Iris pigment epithelial cell (primary cell): ENCODE measurements around the gene CD33.
"Not testable (repeated sequence)": the region's sequence is repeated elsewhere in the genome, so short reads cannot be mapped to it uniquely, and the experiment has no call there.

Experiments used
- DNase-seq: peaks from one replicate; pipeline ENCODE4 v3.0.0-alpha.2; 2011; ENCODE audit warnings: low read depth

The CD33 gene

DNA sequence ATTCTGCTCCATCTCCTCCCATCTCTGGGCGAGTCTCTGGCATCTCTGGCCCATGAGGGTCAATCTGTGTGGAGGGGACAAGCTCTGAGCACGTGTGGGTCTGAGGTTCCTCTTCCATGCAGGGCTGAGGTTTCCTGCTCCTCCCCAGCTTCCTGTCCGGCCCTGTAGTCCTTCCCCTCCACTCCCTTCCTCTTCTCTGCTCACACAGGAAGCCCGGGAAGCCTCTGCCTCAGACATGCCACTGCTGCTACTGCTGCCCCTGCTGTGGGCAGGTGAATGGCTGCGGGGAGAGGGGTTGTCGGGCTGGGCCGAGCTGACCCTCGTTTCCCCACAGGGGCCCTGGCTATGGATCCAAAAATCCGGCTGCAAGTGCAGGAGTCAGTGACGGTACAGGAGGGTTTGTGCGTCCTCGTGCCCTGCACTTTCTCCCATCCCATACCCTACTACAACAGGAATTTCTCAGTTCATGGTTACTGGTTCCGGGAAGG is 14.0 kb upstream of the CD33 start:
- DNase-seq = not testable (repeated sequence)

DNA sequence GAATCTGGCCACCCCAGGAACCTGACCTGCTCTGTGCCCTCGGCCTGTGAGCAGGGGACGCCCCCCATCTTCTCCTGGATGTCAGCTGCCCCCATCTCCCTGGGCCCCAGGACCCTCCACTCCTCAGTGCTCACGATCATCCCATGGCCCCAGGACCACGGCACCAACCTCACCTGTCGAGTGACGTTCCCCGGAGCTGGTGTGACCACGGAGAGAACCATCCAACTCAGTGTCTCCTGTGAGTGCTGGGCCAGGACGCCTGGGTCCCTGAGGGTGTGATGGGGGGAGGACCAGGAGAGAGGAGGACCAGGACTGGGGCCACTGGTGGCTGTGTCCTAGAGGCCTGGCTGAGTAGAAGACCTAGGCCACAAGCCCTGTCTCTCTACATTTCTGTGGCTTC is 13.0 kb upstream of the CD33 start:
- no peak for DNase-seq

DNA sequence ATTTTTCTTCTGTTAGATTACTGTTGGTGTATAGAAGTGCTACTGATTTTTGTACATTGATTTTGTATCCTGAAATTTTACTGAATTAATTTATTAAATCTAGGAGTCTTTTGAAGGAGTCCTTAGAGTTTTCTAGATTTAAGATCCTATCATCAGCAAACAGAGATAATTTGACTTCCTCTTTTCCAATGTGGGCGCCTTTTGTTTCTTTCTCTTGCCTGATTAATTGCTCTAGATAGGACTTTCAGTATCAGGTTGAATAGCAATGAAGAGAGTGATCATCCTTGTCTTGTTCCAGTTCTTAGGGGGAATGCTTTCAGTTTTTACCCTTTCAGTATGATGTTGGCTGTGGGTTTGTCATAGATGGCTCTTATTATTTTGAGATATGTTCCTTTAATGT is 5.6 kb upstream of the CD33 start:
- DNase-seq = no peak

GRCh38 chr19:51219971-51220370 is 4.9 kb upstream of the CD33 start:
- no peak for DNase-seq

DNA sequence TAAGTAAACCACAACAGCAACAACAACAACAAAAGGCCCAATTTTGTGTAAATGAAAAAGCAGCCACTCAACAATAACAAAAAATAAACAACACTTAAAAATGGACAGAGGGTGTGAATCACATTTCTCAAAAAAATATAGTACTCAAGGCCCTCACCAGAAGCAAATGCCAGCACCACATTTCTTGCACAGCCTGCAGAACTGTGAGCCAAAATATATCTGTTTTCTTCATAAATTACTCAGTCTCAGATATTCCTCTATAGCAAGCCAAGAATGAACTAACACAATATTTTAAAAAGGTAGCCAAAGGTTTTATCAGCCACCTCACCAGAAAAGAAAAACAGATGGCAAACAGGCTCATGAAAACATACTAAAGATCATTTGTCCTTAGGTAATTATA is 3.9 kb upstream of the CD33 start:
- no peak for DNase-seq

DNA sequence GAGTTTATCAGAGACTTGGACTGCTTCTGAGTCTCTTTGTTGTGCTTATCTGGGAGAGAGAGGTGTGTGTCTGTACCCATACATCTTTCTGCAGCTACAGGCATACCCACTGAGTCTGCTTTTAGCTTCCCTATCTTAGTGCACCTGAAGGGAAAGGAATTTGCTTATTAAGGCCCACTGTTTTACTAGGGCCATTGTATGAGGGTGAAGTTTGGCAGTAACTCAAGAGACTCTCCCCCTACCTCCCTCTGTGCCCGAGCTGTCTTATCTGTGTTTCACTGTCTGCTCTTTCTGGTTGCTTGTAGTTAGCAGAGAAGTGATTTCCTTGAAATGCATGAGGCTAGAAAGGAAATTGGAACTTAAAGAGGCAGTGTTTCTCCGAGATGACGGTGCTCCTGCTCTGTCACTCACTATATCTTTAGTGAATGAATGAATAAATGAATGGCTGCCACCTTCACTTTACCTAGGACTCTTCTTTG is 678 bp upstream of the CD33 start:
- DNase-seq = no peak

DNA sequence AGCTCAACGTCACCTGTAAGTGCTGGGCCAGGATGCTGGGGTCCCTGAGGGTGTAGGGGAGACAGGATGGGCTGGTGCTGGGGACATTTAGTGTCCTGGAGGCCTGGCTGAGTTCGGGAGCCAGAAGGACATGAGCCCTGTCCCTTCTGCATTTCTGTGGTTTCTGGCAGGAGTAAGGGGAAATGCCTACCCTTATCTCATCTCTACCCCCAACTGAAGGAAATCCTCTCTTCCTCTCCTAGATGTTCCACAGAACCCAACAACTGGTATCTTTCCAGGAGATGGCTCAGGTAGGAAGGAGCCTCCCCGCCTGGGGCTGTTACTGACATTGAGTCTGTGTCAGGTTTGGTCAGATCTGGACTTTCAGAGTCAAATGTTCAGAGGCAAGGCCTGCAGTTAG is 1.2 kb downstream of the CD33 start:
- DNase-seq = no peak

- DNase-seq = no peak
These were observed 2.4 kb downstream of the CD33 start for GRCh38 chr19:51227326-51227725.

DNA sequence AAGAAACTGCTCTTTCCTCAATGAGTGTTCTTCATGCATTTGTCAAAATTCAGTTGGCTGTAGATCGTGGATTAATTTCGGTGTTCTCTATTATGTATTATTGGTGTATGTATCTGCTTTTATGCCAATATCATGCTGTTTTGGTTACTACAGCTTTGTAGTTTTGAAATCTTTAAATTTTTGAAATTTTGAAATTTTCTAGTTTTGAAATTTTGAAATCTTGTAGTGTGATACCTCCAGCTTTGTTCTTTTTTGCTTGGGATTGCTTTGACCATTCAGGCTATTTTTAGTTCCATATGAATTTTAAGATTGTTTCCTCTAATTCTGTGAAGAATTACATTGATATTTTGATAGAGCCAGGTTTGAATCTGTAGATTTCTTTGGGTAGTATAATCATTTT is 3.1 kb downstream of the CD33 start:
- no peak for DNase-seq

DNA sequence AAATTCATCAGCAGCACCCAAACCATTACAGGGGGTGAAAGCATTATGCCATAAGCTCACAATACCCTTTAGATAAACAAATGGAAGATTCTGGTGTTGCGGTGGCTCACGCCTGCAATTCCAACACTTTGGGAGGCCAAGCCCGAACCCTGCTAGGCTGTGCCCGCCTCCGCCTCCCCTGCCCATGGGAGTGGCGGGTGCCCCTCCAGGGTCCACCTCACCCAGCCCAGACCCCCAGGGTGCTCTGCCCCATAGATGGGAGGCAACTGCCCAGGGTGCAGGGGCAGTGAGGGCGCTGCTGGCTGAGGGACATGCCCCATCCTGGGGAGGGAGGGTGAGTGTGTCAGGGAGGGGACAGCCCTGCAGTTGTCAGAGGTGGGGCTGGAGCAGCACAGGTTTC is 16.0 kb downstream of the CD33 start:
- DNase-seq = no peak

- no peak for DNase-seq
These were observed 18.2 kb downstream of the CD33 start for GRCh38 chr19:51242881-51243630.

DNA sequence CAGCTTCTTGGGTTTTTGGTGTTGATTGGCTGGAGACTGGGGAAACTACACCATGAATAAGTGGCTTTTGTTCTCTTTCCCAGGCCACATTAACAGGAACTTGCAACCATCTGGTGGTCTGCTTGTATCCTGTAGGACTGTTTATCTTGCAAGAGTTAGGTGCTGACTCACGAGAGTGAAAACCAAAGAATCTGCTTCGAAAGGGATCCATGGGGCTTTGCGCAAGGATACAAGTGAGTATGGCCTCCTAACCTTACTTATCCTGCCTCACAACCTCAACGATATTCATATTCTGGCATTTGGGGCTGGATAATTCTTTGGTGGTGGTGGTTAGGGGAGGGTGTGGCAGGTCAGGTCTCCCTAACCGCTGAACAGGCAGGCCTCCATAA is 21.3 kb downstream of the CD33 start:
- DNase-seq = no peak

DNA sequence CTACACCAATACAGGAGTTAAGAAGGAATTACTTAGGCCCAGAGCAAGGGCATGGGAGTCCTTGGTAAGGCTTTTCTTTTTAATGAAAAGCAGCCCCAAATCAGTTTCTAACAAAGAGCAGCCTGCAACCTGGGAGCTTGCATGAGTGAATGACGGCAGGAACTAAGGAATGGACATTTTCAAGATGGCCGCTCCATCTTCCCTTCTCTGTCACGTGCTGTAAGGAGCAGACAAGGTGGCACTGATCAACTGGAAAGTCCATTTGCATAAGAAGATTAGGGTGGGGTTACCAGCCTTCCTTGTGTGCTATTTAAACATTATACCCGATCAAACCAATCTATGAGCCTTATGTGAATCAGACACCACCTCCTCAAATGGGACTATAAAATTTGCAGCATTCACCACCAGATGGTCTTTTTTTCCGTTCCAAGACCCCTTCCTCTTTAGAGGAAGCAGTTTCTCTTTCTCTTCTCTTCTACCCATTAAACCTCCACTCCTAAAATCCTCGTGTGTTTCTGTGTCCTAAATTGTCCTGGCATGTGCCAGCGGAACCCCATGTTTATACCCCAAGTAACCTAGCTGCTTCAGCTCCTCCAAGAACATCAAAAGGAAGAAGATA is 23.2 kb downstream of the CD33 start:
- no peak for DNase-seq

DNA sequence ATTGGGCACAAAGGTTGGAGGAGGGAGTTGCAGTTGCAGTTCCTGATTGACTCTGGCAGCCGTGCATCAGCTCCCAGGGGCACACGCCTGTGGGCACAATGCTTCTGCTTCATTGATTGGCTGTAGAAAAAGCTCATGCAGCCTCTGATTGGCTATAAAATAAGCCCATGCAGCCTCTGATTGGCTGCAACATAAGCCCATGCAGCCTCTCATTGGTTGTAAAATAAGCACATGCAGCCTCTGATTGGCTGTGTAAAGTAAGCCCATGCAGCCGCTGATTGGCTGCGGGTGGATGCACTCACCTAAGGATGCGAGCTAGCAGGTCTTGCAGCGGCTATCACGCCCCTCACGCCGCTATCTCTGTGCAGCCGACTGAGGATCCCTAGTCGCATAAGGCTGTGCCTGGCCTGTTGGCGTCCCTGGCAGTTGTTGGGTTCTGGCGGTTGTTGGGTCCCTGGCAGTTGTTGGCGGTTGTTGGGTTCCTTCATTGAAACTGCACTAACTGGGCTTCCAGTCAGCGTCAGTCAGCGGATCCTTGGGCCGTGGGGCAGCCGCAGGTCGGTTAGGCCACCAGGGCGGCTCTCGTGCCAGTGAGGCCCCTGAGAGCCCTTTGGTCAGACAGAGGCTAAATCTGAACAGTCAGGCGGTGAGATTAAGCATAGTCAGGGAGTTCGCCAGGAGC is 26.0 kb downstream of the CD33 start, which contains the start of gene SIGLECL1:
Gene SIGLECL1 (plus strand): TSS at position 295 of the 682 bp plus-strand sequence. CDS start 12,993 bp downstream, outside the sequence.
- no peak for DNase-seq

GRCh38 chr19:51251468-51251820 is 26.6 kb downstream of the CD33 start:
- DNase-seq = no peak

- DNase-seq = no peak
These were observed 27.6 kb downstream of the CD33 start for GRCh38 chr19:51252306-51253079.

GRCh38 chr19:51253088-51253806 is 28.4 kb downstream of the CD33 start:
- no peak for DNase-seq

DNA sequence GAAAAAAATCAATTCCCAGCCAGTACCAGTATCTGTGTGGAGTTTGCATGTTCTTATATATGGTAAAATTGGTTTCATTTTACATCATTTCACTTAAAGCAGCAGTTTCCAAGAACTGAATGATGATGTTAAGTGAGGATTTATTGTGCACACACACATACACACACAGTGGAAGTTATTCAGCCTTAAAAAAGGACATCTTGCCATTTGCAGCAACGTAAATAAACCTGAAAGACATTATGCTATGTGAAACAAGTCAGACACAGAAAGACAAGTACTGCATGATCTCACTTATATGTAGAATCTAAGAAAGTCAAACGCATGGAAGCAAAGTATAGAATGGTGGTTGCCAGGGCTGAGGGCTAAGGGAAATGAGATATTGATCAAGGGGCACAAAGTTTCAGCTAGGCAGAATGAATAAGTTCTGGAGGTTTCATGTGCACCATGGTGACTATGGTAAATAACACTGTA is 31.3 kb downstream of the CD33 start:
- no peak for DNase-seq

DNA sequence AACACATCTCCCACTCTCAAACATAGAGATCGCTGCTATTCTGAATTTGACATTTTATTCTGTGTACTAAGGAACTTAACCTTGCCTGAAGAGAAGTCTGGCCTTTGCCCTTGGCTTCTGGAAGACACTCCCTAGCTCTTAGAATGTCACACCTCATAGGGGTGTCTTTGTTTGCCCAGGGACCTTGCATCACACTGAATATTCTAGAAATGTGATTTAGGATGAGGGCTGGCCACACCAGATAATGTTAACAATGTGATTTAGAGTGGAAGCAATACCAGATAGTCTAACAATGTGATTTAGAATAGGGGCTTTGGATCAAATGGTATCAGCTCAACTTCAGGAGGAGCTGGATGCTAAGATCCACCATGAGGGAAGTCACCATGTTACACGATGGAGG is 32.6 kb downstream of the CD33 start:
- no peak for DNase-seq

DNA sequence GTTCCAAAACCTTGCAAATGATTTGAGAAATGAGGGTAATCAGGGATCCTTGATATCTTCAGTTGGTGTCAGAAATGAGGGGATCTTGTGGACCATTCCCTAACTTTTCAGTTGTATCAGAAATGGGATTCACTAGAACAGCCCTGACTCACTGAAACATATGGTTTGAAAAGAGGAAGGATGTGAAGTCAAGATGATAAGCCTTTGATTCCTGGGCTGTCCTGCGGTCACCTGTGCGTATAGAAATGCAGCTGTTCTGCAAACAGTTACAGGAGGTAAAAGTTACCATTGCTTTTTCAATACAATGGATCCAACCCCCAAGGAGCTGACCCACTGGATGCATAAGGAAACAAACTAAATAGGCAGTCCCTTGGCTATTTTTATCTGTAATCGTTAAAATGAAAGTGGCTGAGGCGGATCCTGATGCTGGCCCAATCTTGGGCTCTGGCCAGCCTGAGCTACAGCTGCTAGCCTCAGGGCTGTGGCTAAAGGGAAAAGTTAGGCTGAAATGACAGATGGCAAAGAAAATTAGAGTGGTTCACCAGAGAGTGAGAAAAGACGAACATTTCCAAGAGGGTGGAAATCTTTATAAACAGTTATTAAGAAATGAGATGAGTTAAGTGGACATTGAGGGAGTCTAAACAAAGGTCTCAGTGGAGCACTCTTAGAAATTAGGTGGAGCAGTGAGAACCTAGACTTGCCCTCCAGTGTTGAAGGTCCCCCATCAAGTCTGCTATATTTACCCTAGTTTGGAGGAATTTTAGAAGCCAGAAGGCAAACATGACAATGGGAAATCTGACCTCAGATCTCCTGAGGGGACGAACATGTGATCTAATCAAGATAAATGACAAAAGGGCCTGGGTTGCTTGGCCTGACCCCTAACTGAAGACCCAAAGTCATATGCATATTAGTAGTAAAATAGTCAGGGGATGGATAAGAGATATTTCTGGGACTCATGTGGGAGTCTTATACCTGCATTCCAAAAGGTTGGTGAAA is 33.6 kb downstream of the CD33 start:
- no peak for DNase-seq
